SK-N-MC (cell line): ENCODE measurements around the gene METTL16.

Source experiments
- EZH2 ChIP-seq: fragments of 200-600 bp; sonication (generic); IDR thresholded peaks from one replicate; pipeline ENCODE4 v1.6.1; 2017; ENCODE audit warnings: antibody characterized with exemption
- FOXP2 ChIP-seq: optimal IDR thresholded peaks from 2 replicates; pipeline ENCODE3; 2011; ENCODE audit warnings: mild to moderate bottlenecking, moderate library complexity; ENCODE audit not compliant: insufficient read depth; ENCODE audit errors: extremely low read length, control extremely low read depth
- POLR2AphosphoS5 ChIP-seq: IDR thresholded peaks from 2 replicates; pipeline ENCODE4 v1.6.1; 2012; ENCODE audit warnings: mild to moderate bottlenecking, low read depth, low read length, borderline replicate concordance

- TF ChIP-seq EZH2 (no peak), POLR2AphosphoS5 (no peak), FOXP2 (no peak)
Measured at GRCh38 chr17:2478458-2478857, 33.2 kb downstream of the METTL16 start.
